OCI-LY1 (cell line): Measurements from ENCODE around the gene ATP6V0A1.

Source experiments
- CTCF ChIP-seq: fragments of 200-600 bp; sonication (generic), shearing (Covaris generic); IDR thresholded peaks from 2 replicates; pipeline ENCODE4 v1.5.1; 2017; ENCODE audit warnings: mild to moderate bottlenecking, antibody characterized with exemption, low read length, moderate library complexity, mixed read lengths
- EZH2 ChIP-seq: fragments of 200-600 bp; sonication (generic), shearing (Covaris generic); IDR thresholded peaks from 2 replicates; pipeline ENCODE4 v1.8.0; 2017; ENCODE audit warnings: borderline replicate concordance, mixed run types, mild to moderate bottlenecking, antibody characterized with exemption, low read length, moderate library complexity, mixed read lengths

DNA sequence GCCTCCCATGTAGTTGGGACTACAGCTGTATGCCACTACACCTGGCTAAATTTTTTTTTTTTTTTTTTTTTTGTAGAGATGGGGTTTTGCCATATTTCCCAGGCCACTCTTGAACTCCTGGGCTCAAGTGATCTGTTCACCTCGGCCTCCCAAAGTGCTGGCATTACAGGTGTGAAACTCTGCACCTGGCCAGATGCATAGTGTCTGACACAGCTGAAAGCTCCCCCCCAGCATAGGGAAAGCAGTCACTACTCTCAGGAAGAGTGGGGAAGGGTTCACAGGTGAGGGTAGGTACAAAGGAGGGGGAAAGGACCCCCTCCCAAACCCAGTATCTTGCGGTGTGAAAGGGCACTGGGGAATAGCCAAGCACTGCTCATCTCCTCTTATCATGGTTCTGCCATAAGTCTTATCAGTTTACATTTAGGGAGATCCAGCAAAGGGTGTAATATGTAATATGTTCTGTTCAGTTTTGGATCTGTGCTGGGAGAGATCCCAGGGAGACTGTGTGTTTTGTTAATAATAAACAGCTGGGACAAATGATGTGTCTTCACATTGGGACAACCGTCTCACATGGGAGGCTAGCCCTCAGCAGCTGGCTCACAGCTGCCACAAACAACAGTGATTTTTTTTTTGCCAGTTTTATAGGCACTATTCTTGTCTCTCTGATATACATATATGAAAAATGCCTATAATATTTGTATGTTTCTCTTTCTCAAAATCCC, 28.8 kb upstream of the ATP6V0A1 start:
- TF ChIP-seq EZH2: no peak
- no peak for TF ChIP-seq CTCF
